ENCODE results near the gene MICOS13. TPM values are rescaled to one million over a fixed set of nuclear protein-coding genes. Genes with fewer than 3 reads are reported as not detected.

The MICOS13 gene
- total and polyA plus RNA-seq, 2 donors (not counting 3 experiments of a cell fraction or from before 2014, with no cell fraction given): 55.3 to 86.1 TPM

DNA sequence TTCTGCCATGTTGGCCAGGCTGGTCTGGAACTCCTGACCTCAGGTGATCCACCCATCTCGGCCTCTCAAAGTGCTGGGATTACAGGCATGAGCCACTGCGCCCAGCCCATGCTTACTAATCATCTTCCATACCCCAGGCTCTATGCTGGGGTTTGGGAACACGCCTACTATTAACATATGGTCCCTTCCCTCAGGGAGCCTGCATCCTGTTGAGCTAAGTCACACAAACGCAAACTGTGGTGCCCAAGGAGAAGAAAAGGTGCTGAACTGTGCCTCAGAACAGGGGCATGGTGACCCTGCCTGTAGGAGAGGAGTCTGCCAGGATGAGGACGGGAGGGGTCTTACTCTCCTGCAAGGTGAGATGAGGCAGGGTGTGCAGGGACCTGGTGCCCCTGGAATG lies 5.6 kb downstream of the MICOS13 start:
- peaks cover 3% of the 10 kb centered on the region for H3K4me1 ChIP-seq (ENCODE audit: control insufficient read depth, extremely low read depth, insufficient read depth, low read length)
- intact Hi-C loops (cut with micrococcal nuclease): no loop called here
- dilution Hi-C loops (cut with MboI; ENCODE audit: extremely low pct_ligation_motif_present, low sequenced_read_pairs): no loop called here
- H3K4me2 ChIP-seq (ENCODE audit: insufficient read depth, low read length): no peak overlapping the region
- DNase-seq (ENCODE audit: low read depth, low spot score) (no peak), FAIRE-seq (no peak)
- H4K20me1 ChIP-seq (replicated peaks; ENCODE audit: control insufficient read depth, extremely low read depth, insufficient read depth, low read length): no peaks in the 10 kb centered on the region
- CTCF ChIA-PET: interaction anchor here (1.1 kb wide), 1 partner anchor 13 kb away, joined by 4 read pairs; no protein-coding TSS in a partner anchor
- no peaks in the 10 kb centered on the region for H3K9me3 ChIP-seq (replicated peaks; ENCODE audit: control insufficient read depth, insufficient read depth, low read length)
- H3K79me2 ChIP-seq (ENCODE audit: control insufficient read depth, insufficient read depth, low read length): peaks cover 6% of the 10 kb centered on the region
- POLR2A ChIA-PET: no interaction called here
- no peak overlapping the region for H3K4me3 ChIP-seq (replicated peaks in 1 of 3; ENCODE audit: insufficient read depth in 1 of 3, low read depth in 1 of 3, low read length in 3 of 3)
- no peaks in the 10 kb centered on the region for H3K9me1 ChIP-seq (replicated peaks; ENCODE audit: control insufficient read depth, extremely low read depth, insufficient read depth, low read length)
- H3K27me3 ChIP-seq (ENCODE audit: control insufficient read depth in 2 of 2, insufficient read depth in 2 of 2, low read length in 2 of 2): no peaks in the 10 kb centered on the region
- peaks cover under 1 to 11% of the 10 kb centered on the region in 2 experiments for H3K36me3 ChIP-seq (ENCODE audit: control insufficient read depth in 2 of 2, extremely low read depth in 1 of 2, insufficient read depth in 2 of 2, low read length in 2 of 2)
- no TSS peak for BruUV-seq (replicated peaks)
- no peak overlapping the region for H2AFZ ChIP-seq (ENCODE audit: low read depth, low read length)
- TF ChIP-seq POLR2AphosphoS5 (IDR thresholded peaks at IDR 0.05; ENCODE audit: insufficient read depth, low read depth, low read length): no peak
- TF ChIP-seq POLR2A (IDR thresholded peaks at IDR 0.05; ENCODE audit: low read depth, low read length): no peak
- TF ChIP-seq GATA2 (IDR thresholded peaks at IDR 0.05; ENCODE audit: insufficient read depth, insufficient read length, low read depth, low read length): no peak
- TF ChIP-seq, protein P1, sequence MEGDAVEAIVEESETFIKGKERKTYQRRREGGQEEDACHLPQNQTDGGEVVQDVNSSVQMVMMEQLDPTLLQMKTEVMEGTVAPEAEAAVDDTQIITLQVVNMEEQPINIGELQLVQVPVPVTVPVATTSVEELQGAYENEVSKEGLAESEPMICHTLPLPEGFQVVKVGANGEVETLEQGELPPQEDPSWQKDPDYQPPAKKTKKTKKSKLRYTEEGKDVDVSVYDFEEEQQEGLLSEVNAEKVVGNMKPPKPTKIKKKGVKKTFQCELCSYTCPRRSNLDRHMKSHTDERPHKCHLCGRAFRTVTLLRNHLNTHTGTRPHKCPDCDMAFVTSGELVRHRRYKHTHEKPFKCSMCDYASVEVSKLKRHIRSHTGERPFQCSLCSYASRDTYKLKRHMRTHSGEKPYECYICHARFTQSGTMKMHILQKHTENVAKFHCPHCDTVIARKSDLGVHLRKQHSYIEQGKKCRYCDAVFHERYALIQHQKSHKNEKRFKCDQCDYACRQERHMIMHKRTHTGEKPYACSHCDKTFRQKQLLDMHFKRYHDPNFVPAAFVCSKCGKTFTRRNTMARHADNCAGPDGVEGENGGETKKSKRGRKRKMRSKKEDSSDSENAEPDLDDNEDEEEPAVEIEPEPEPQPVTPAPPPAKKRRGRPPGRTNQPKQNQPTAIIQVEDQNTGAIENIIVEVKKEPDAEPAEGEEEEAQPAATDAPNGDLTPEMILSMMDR (IDR thresholded peaks at IDR 0.05; ENCODE audit: extremely low read depth in 1 of 2, insufficient read depth in 1 of 2, low read depth in 1 of 2, low read length in 2 of 2): no peak
- TF ChIP-seq MYC (IDR thresholded peaks at IDR 0.05; ENCODE audit: low read depth, low read length): no peak
- TF ChIP-seq JUN (IDR thresholded peaks at IDR 0.05; ENCODE audit: borderline replicate concordance, insufficient read depth, insufficient read length, low read depth): no peak
- TF ChIP-seq, protein P2, sequence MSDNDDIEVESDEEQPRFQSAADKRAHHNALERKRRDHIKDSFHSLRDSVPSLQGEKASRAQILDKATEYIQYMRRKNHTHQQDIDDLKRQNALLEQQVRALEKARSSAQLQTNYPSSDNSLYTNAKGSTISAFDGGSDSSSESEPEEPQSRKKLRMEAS (IDR thresholded peaks at IDR 0.05; ENCODE audit: insufficient read depth, insufficient read length): no peak
- no peak for TF ChIP-seq FOS (IDR thresholded peaks at IDR 0.05; ENCODE audit: borderline replicate concordance, insufficient read depth, low read length)
- no peak for TF ChIP-seq EZH2 (IDR thresholded peaks at IDR 0.05; ENCODE audit: borderline replicate concordance, low read depth, low read length, severe bottlenecking)
- H3K27ac ChIP-seq (ENCODE audit: insufficient read depth, low read depth, low read length): no peak overlapping the region
- no peak overlapping the region for H3K9ac ChIP-seq (replicated peaks; ENCODE audit: extremely low read depth, insufficient read depth, low read length)
